K562 (cell line): ENCODE measurements around the gene C1orf167. TPM values are rescaled to one million over a fixed set of nuclear protein-coding genes. Genes with fewer than 3 reads are reported as not detected.
A peak's percentile ranks its signal among the peaks of the same experiment; 100 is the strongest.

Experiments used
- BRF2 ChIP-seq: IDR thresholded peaks from 3 replicates; pipeline ENCODE4 v1.6.1; 2011; ENCODE audit warnings: borderline replicate concordance, mild to moderate bottlenecking; ENCODE audit not compliant: insufficient read length, insufficient read depth
- CBFA2T3 ChIP-seq: fragments of 450-650 bp; IDR thresholded peaks from 2 replicates; pipeline ENCODE4 v1.6.1; 2017
- DNMT1 ChIP-seq: fragments of 450-650 bp; IDR thresholded peaks from 2 replicates; pipeline ENCODE4 v1.6.1; 2016; ENCODE audit warnings: antibody characterized with exemption, mild to moderate bottlenecking
- MNT ChIP-seq, 2 experiments: fragments of 450-650 bp; conservative IDR thresholded peaks; 2 replicates each; pipeline ENCODE4 v1.6.1; 2017; ENCODE audit warnings: mild to moderate bottlenecking in 2 of 2, moderate library complexity in 2 of 2
- NFE2L1 ChIP-seq: fragments of 450-650 bp; IDR thresholded peaks from 2 replicates; pipeline ENCODE4 v1.6.1; 2016; ENCODE audit warnings: missing genetic modification characterization, low read depth, mild to moderate bottlenecking, missing compliant biosample characterization, moderate library complexity, borderline replicate concordance
- SUPT5H ChIP-seq: fragments of 450-650 bp; IDR thresholded peaks from 2 replicates; pipeline ENCODE4 v1.6.1; 2016
- TAF7 ChIP-seq: fragments of 450-650 bp; IDR thresholded peaks from 2 replicates; pipeline ENCODE4 v1.6.1; 2016; ENCODE audit warnings: missing genetic modification characterization, missing compliant biosample characterization
- TRIM28 ChIP-seq: fragments of 450-650 bp; IDR thresholded peaks from 2 replicates; pipeline ENCODE4 v1.6.1; 2017
- ZNF174 ChIP-seq: fragments of 250-450 bp; sonication (Bioruptor Pico); IDR thresholded peaks from 2 replicates; pipeline ENCODE4 v1.4.0; 2020; ENCODE audit warnings: mild to moderate bottlenecking
- polyA plus RNA-seq, 8 experiments: library from polyadenylated mRNA; depleted of rRNA in 4 of 8; stranded (reverse) in 5 of 8; unstranded in 3 of 8; fragments of >200 nt; fragmentation: Nextera tagmentation in 2 of 8; fragmentation: Illumina TruSeq in 1 of 8; extraction: Ambion mirVana in 2 of 8; extraction: Trizol in 1 of 8; gene quantifications; 2 replicates each; pipeline versions ENCODE4 v1.2.1 to v1.2.3, GENCODE V29; 2011 to 2014; ENCODE audit warnings: inconsistent platforms in 1 of 8, missing spikeins in 1 of 8
- total RNA-seq, 7 experiments: library from RNA; depleted of rRNA in 6 of 7; stranded (reverse); fragments of >200 nt in 6 of 7; fragmentation: Illumina TruSeq in 2 of 7; extraction: Trizol in 2 of 7; gene quantifications; 2 replicates each; pipeline versions ENCODE4 v1.2.1 to v1.2.3, GENCODE V29; 2011 to 2021; ENCODE audit warnings: low replicate concordance in 1 of 7
- TF ChIP-seq, protein P1 (sequence below), 2 experiments: IDR thresholded peaks; 2 replicates each; pipeline ENCODE4 v1.6.1; 2011; ENCODE audit warnings: borderline replicate concordance in 1 of 2, control low read depth in 1 of 2, low read depth in 1 of 2, low read length in 1 of 2, mild to moderate bottlenecking in 1 of 2, mixed read lengths in 1 of 2, moderate library complexity in 1 of 2; ENCODE audit not compliant: insufficient read depth in 1 of 2, insufficient read length in 1 of 2, poor library complexity in 1 of 2, severe bottlenecking in 1 of 2; ENCODE audit errors: extremely low read depth in 1 of 2
- TF ChIP-seq, protein P2 (sequence below), 2 experiments: fragments of 450-650 bp; IDR thresholded peaks; 2 replicates each; pipeline ENCODE4 v1.6.1; 2018; ENCODE audit warnings: mild to moderate bottlenecking in 2 of 2, low read depth in 1 of 2; ENCODE audit not compliant: partially characterized antibody in 2 of 2
- TF ChIP-seq, protein P3 (sequence below): sonication (generic); formaldehyde crosslinking; IDR thresholded peaks from 2 replicates; pipeline ENCODE4 v1.8.0; 2022; ENCODE audit warnings: mild to moderate bottlenecking, missing genetic modification reagents

Gene C1orf167
- total and polyA plus RNA-seq, 9 of the 15 experiments (the other 6 are each of a cell fraction or from before 2014, with no cell fraction given), result 0.22 to 0.86 (median 0.31) TPM; not detected in 2

DNA sequence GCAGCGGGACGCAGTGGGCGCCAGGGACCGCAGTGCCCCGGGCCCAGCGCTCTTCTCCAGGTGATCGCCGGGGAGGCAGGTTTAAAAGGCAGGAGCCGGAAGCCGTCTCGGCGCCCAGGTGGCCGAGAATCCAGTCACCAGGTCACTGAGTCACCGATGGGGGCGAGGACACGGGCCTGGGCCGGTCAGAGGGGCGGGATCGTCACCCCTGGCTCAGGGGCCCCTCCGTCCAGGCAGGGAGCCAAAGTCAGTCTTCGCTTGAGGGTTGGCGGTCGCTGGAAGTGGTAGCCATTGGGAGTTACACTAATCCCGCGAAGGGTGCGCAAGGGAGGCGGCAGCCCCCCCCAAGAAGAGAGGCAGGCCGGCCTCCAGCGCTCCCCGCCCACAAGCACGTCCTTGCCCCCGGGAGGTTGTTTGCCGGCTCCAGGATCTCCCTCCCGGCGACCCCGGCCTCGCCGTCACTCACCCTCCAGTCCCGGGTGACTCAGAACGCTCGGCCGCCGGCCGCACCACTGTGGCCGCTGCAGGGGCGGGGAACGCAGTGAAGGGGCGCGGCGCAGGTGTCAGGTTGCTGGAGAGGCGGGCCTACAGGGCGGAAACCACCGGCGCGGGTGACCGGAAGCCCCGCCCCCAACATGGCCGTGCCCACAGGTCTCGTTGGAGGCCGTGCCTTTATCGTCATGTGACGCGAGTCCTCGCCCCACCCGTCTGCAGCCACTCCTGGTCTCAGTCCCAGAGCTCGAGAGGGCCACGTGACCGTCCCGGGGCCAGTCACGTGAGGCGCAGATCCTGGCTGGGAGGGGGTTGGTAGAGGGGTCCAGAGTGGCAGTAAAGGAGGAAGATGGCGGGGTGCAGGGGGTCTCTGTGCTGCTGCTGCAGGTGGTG is 43.7 kb downstream of the C1orf167 start, which contains the start of the genes CLCN6 and MTHFR (continued):
- TF ChIP-seq, protein P1, sequence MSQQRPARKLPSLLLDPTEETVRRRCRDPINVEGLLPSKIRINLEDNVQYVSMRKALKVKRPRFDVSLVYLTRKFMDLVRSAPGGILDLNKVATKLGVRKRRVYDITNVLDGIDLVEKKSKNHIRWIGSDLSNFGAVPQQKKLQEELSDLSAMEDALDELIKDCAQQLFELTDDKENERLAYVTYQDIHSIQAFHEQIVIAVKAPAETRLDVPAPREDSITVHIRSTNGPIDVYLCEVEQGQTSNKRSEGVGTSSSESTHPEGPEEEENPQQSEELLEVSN (IDR thresholded peaks at IDR 0.05; ENCODE audit: borderline replicate concordance in 1 of 2, extremely low read depth in 1 of 2, insufficient read depth in 1 of 2, insufficient read length in 1 of 2, low read depth in 1 of 2, low read length in 1 of 2, poor library complexity in 1 of 2, severe bottlenecking in 1 of 2), result peak; percentile 7 to 44
- TF ChIP-seq, protein P2, sequence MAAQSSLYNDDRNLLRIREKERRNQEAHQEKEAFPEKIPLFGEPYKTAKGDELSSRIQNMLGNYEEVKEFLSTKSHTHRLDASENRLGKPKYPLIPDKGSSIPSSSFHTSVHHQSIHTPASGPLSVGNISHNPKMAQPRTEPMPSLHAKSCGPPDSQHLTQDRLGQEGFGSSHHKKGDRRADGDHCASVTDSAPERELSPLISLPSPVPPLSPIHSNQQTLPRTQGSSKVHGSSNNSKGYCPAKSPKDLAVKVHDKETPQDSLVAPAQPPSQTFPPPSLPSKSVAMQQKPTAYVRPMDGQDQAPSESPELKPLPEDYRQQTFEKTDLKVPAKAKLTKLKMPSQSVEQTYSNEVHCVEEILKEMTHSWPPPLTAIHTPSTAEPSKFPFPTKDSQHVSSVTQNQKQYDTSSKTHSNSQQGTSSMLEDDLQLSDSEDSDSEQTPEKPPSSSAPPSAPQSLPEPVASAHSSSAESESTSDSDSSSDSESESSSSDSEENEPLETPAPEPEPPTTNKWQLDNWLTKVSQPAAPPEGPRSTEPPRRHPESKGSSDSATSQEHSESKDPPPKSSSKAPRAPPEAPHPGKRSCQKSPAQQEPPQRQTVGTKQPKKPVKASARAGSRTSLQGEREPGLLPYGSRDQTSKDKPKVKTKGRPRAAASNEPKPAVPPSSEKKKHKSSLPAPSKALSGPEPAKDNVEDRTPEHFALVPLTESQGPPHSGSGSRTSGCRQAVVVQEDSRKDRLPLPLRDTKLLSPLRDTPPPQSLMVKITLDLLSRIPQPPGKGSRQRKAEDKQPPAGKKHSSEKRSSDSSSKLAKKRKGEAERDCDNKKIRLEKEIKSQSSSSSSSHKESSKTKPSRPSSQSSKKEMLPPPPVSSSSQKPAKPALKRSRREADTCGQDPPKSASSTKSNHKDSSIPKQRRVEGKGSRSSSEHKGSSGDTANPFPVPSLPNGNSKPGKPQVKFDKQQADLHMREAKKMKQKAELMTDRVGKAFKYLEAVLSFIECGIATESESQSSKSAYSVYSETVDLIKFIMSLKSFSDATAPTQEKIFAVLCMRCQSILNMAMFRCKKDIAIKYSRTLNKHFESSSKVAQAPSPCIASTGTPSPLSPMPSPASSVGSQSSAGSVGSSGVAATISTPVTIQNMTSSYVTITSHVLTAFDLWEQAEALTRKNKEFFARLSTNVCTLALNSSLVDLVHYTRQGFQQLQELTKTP (IDR thresholded peaks at IDR 0.05; ENCODE audit: low read depth in 1 of 2, partially characterized antibody in 2 of 2), result no peak
- TF ChIP-seq, protein P3, sequence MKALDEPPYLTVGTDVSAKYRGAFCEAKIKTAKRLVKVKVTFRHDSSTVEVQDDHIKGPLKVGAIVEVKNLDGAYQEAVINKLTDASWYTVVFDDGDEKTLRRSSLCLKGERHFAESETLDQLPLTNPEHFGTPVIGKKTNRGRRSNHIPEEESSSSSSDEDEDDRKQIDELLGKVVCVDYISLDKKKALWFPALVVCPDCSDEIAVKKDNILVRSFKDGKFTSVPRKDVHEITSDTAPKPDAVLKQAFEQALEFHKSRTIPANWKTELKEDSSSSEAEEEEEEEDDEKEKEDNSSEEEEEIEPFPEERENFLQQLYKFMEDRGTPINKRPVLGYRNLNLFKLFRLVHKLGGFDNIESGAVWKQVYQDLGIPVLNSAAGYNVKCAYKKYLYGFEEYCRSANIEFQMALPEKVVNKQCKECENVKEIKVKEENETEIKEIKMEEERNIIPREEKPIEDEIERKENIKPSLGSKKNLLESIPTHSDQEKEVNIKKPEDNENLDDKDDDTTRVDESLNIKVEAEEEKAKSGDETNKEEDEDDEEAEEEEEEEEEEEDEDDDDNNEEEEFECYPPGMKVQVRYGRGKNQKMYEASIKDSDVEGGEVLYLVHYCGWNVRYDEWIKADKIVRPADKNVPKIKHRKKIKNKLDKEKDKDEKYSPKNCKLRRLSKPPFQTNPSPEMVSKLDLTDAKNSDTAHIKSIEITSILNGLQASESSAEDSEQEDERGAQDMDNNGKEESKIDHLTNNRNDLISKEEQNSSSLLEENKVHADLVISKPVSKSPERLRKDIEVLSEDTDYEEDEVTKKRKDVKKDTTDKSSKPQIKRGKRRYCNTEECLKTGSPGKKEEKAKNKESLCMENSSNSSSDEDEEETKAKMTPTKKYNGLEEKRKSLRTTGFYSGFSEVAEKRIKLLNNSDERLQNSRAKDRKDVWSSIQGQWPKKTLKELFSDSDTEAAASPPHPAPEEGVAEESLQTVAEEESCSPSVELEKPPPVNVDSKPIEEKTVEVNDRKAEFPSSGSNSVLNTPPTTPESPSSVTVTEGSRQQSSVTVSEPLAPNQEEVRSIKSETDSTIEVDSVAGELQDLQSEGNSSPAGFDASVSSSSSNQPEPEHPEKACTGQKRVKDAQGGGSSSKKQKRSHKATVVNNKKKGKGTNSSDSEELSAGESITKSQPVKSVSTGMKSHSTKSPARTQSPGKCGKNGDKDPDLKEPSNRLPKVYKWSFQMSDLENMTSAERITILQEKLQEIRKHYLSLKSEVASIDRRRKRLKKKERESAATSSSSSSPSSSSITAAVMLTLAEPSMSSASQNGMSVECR (CRISPR knock-in tag), result peak; percentile 99
- TF ChIP-seq CBFA2T3 (no peak), DNMT1 (0 out of 2 replicates have a peak, but pooled peaks have one; percentile 55), TAF7 (tag) (peak; percentile 66), BRF2 (no peak), MNT (conservative IDR thresholded peaks at IDR 0.05) (no peak), NFE2L1 (tag) (no peak), SUPT5H (peak; percentile 95), ZNF174 (no peak), TRIM28 (0 out of 2 replicates have a peak, but pooled peaks have one; percentile 20)
